ENCODE data around the gene ZBTB14.

Gene ZBTB14

GRCh38 chr18:5311301-5311989 is 15.9 kb upstream of the ZBTB14 start:
- no peaks in the 10 kb centered on the region for H3K36me3 ChIP-seq (ENCODE audit: low read length)
- H3K79me2 ChIP-seq (ENCODE audit: insufficient read depth, low read length), result no peaks in the 10 kb centered on the region
- H4K20me1 ChIP-seq (ENCODE audit: low read depth, low read length), result no peaks in the 10 kb centered on the region
- H3K4me2 ChIP-seq (ENCODE audit: low read depth, low read length, poor library complexity, severe bottlenecking), result no peak overlapping the region
- no peaks in the 10 kb centered on the region for H3K9me3 ChIP-seq (ENCODE audit: insufficient read depth, low read length)
- no peak overlapping the region for H3K27ac ChIP-seq (ENCODE audit: low read depth, low read length)
- H3K9ac ChIP-seq (ENCODE audit: low read length), result no peak overlapping the region
- no peak for TF ChIP-seq EZH2phosphoT487 (conservative IDR thresholded peaks at IDR 0.05; ENCODE audit: low read length)
- no peak for TF ChIP-seq CTCF (IDR thresholded peaks at IDR 0.05; ENCODE audit: insufficient read depth, low read length, poor library complexity, severe bottlenecking)
- no peak overlapping the region for H2AFZ ChIP-seq (ENCODE audit: low read depth, low read length, severe bottlenecking)
- H3K27me3 ChIP-seq (ENCODE audit: low read length), result no peaks in the 10 kb centered on the region
- H3K9me2 ChIP-seq (replicated peaks; ENCODE audit: insufficient read depth, low read length), result no peaks in the 10 kb centered on the region
- no peak overlapping the region for H3K4me3 ChIP-seq (ENCODE audit: insufficient read depth, low read length, poor library complexity, severe bottlenecking)
- no peaks in the 10 kb centered on the region for H3F3A ChIP-seq (ENCODE audit: insufficient read depth)

GRCh38 chr18:5309888-5310470 is 14.5 kb upstream of the ZBTB14 start:
- no peaks in the 10 kb centered on the region for H3K27me3 ChIP-seq (ENCODE audit: low read length)
- no peak overlapping the region for H3K27ac ChIP-seq (ENCODE audit: low read depth, low read length)
- H3F3A ChIP-seq (ENCODE audit: insufficient read depth), result no peaks in the 10 kb centered on the region
- no peaks in the 10 kb centered on the region for H3K9me2 ChIP-seq (replicated peaks; ENCODE audit: insufficient read depth, low read length)
- no peaks in the 10 kb centered on the region for H3K79me2 ChIP-seq (ENCODE audit: insufficient read depth, low read length)
- peak overlapping the region; percentile 19; the same call in 1 of the 2 replicates for H3K9ac ChIP-seq (ENCODE audit: low read length)
- H3K4me2 ChIP-seq (ENCODE audit: low read depth, low read length, poor library complexity, severe bottlenecking), result peak overlapping the region; percentile 60
- no peaks in the 10 kb centered on the region for H3K36me3 ChIP-seq (ENCODE audit: low read length)
- no peaks in the 10 kb centered on the region for H3K9me3 ChIP-seq (ENCODE audit: insufficient read depth, low read length)
- no peak for TF ChIP-seq CTCF (IDR thresholded peaks at IDR 0.05; ENCODE audit: insufficient read depth, low read length, poor library complexity, severe bottlenecking)
- no peak for TF ChIP-seq EZH2phosphoT487 (conservative IDR thresholded peaks at IDR 0.05; ENCODE audit: low read length)
- no peak overlapping the region for H3K4me3 ChIP-seq (ENCODE audit: insufficient read depth, low read length, poor library complexity, severe bottlenecking)
- H4K20me1 ChIP-seq (ENCODE audit: low read depth, low read length), result no peaks in the 10 kb centered on the region
- H2AFZ ChIP-seq (ENCODE audit: low read depth, low read length, severe bottlenecking), result peak overlapping the region; percentile 58

GRCh38 chr18:5305835-5306234 is 10.3 kb upstream of the ZBTB14 start:
- TF ChIP-seq EZH2phosphoT487 (conservative IDR thresholded peaks at IDR 0.05; ENCODE audit: low read length), result no peak
- no peak overlapping the region for H3K4me3 ChIP-seq (ENCODE audit: insufficient read depth, low read length, poor library complexity, severe bottlenecking)
- no peaks in the 10 kb centered on the region for H3K79me2 ChIP-seq (ENCODE audit: insufficient read depth, low read length)
- H4K20me1 ChIP-seq (ENCODE audit: low read depth, low read length), result no peaks in the 10 kb centered on the region
- H3K27ac ChIP-seq (ENCODE audit: low read depth, low read length), result no peak overlapping the region
- no peaks in the 10 kb centered on the region for H3K36me3 ChIP-seq (ENCODE audit: low read length)
- no peaks in the 10 kb centered on the region for H3K9me3 ChIP-seq (ENCODE audit: insufficient read depth, low read length)
- H3K9ac ChIP-seq (ENCODE audit: low read length), result no peak overlapping the region
- no peaks in the 10 kb centered on the region for H3F3A ChIP-seq (ENCODE audit: insufficient read depth)
- no peaks in the 10 kb centered on the region for H3K9me2 ChIP-seq (replicated peaks; ENCODE audit: insufficient read depth, low read length)
- H3K4me2 ChIP-seq (ENCODE audit: low read depth, low read length, poor library complexity, severe bottlenecking), result no peak overlapping the region
- no peaks in the 10 kb centered on the region for H3K27me3 ChIP-seq (ENCODE audit: low read length)
- H2AFZ ChIP-seq (ENCODE audit: low read depth, low read length, severe bottlenecking), result no peak overlapping the region

GRCh38 chr18:5304232-5304631 is 8.7 kb upstream of the ZBTB14 start:
- no peaks in the 10 kb centered on the region for H3K36me3 ChIP-seq (ENCODE audit: low read length)
- H3K9me2 ChIP-seq (replicated peaks; ENCODE audit: insufficient read depth, low read length), result no peaks in the 10 kb centered on the region
- H3F3A ChIP-seq (ENCODE audit: insufficient read depth), result no peaks in the 10 kb centered on the region
- no peak overlapping the region for H3K4me2 ChIP-seq (ENCODE audit: low read depth, low read length, poor library complexity, severe bottlenecking)
- no peak overlapping the region for H2AFZ ChIP-seq (ENCODE audit: low read depth, low read length, severe bottlenecking)
- H3K9me3 ChIP-seq (ENCODE audit: insufficient read depth, low read length), result no peaks in the 10 kb centered on the region
- H3K79me2 ChIP-seq (ENCODE audit: insufficient read depth, low read length), result no peaks in the 10 kb centered on the region
- no peaks in the 10 kb centered on the region for H4K20me1 ChIP-seq (ENCODE audit: low read depth, low read length)
- H3K27me3 ChIP-seq (ENCODE audit: low read length), result no peaks in the 10 kb centered on the region
- no peak overlapping the region for H3K4me3 ChIP-seq (ENCODE audit: insufficient read depth, low read length, poor library complexity, severe bottlenecking)
- no peak overlapping the region for H3K9ac ChIP-seq (ENCODE audit: low read length)
- no peak overlapping the region for H3K27ac ChIP-seq (ENCODE audit: low read depth, low read length)
- TF ChIP-seq EZH2phosphoT487 (conservative IDR thresholded peaks at IDR 0.05; ENCODE audit: low read length) (no peak), CTCF (IDR thresholded peaks at IDR 0.05; ENCODE audit: insufficient read depth, low read length, poor library complexity, severe bottlenecking) (no peak)

Data from SU-DHL-6 (cell line).